GM10266 (cell line): ENCODE results near the gene LAGE3.

Experiments used
- DNase-seq: peaks from one replicate; pipeline ENCODE4 v3.0.0; 2012; ENCODE audit errors: extremely low spot score
- CTCF ChIP-seq: IDR thresholded peaks from 2 replicates; pipeline ENCODE4 v1.5.1; 2012; ENCODE audit warnings: mild to moderate bottlenecking, low read depth; ENCODE audit not compliant: control insufficient read depth, insufficient read depth; ENCODE audit errors: missing control alignments

LAGE3 gene

GRCh38 chrX:154486396-154487207, 7.5 kb upstream of the LAGE3 start, which contains the start of gene UBL4A:
TSS of gene UBL4A (minus strand) at chrX:154486615. CDS start at chrX:154486584, 31 bp downstream.
- DNase-seq = peak; percentile 84
- TF ChIP-seq CTCF = no peak

DNA sequence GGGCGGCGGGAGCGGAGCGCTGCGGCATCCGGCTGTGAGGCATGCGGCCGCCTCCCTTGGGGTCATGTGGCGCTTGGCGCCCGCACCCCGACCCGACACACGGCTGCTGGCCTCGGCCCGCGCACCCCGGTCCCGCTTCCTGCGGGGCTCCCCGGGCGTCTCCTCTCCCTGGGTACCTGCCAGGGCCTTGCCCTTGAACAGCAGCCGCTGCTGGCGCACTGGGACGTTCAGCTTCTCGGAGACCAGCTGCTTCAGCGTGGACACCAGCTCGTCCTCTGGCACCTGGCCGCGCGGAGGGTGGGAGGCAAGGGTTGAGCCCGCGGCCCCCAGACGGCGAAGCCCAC, 6.9 kb upstream of the LAGE3 start:
- DNase-seq = no peak
- no peak for TF ChIP-seq CTCF

DNA sequence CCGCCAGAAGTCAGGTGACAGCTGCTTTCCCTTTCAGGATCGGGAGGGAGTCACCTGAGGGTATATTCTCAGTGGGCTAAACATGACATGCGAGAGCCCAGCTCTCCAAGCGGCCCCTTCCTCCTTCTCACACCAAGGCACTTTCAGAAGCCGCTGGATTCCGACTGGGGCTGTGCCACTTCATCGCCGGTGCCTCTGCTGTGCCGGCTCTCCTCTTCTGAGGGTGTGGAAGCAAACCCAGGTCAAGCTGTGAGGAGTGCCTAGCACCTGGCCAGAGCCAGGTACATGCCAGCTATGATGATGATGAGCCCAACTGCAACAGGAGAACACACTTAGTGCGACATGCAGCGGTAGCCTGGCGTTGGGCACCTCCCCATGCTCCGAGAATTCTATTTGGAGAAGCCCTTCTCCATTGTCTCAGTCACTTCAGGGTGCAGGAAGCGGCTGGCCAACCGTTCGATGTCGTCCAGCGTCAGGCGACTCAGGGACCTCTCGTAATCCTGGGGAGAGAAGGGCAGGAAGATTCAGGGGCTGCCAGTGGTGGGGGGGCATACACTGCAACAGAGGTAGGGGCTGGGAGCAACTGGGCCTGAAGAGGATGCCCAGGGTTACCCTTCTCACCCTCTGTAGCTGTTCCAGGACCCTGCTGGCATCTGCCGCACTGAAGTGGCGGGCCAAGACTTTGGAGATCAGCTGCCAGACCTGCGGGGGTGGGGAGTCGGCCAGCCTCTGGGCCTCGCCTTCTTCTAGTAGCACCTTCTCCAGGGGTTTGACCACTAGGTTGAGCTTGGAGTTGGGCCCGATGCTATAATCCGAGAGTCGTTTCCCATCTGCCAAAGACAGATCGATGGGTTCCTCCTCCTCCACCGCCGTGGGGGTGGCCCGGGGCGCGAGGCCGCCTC, 6.3 kb upstream of the LAGE3 start:
- no peak for DNase-seq
- no peak for TF ChIP-seq CTCF

DNA sequence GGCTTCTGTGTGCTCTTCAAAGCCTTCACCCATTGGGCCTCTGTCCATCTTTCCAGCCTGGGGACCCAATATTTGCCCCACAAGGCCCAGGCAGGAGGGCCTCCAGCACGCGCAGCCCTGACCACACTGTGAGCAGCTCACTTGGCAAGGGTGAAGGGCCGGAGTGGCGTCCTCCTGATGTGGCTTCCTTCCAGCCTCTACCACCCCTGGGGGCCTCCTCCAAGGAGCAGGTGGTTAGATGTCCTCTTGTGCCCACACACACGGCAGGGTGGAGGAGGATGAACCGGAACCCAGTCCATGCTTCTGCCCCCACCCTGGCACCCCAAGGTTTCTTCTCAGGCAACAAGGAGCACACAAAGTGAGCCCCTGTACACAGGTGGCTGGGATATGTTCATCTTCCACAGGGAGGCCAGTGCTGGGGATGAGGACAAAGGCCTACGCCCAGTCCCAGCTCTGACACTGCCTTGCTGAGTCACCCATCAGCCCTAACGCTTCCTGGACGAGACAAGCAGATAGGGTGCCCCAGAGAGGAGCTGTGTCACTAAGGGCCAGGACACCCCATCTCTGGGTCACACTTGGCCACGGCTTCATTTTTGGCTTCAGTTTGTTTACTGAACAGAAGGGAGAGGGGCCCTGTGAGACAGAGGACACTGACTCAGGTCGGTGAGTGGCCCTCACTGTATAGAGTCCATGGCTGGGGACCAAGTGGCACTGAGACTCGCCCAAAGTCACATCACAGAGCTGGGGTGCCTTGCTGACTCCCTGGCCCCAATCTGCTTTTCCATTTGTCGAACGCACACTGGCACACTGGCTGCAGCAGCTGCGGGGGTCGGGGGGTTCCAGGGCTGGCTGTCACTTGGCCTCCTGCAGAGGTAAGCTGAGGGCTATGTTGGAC, 5.4 kb upstream of the LAGE3 start:
- no peak for DNase-seq
- TF ChIP-seq CTCF = no peak

DNA sequence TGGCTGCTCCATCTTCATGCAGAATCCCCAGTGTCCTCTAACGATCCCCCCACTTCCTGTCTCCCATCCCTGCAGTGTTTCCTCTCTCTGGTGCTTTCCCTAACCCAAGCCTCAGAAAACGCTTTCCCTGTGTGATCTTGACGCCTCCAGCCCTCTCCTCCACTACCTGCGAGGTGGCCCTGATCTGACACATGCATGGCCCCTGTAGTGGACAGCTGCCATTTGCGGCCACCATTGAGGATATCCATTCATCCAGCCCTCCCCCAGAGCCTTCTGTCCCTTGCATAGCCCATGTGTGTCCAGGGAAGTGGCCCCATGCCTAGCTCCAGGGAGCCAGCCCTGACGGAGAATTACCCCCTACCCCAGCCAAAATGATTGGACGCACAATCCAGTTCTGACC, 4.2 kb upstream of the LAGE3 start:
- no peak for TF ChIP-seq CTCF
- DNase-seq = no peak

DNA sequence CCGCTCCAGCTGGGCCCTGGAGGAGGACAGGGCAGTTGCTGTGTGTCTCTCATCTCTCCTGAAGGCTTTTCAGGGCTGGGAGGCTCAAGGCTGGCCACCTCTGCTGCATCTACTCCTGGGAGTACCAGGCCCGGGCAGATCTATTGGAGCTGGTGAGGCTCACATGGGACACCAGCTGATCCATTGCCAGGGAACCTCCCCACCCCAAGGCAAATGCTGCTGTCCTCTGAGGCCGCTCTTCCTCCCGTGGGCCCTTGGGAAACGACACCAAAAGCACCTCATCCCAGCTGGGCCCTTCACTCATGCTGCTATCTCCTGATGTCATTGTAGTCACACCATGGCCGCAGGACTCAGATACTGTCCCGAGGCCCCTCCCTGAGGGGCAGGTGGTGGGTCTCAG, 3.7 kb upstream of the LAGE3 start:
- no peak for DNase-seq
- TF ChIP-seq CTCF = no peak
